GM21528 (cell line): ENCODE results near the gene PAFAH1B2.
"Not testable (repeated sequence)": the region's sequence is repeated elsewhere in the genome, so short reads cannot be mapped to it uniquely, and the experiment has no call there.

Source experiments
- ATAC-seq: cut with Tn5 transposase; IDR thresholded peaks from one replicate; pipeline ENCODE4 v1.9.1; 2021; ENCODE audit warnings: mild to moderate bottlenecking, moderate library complexity; ENCODE audit not compliant: unreplicated experiment, low FRiP score

PAFAH1B2 gene

DNA sequence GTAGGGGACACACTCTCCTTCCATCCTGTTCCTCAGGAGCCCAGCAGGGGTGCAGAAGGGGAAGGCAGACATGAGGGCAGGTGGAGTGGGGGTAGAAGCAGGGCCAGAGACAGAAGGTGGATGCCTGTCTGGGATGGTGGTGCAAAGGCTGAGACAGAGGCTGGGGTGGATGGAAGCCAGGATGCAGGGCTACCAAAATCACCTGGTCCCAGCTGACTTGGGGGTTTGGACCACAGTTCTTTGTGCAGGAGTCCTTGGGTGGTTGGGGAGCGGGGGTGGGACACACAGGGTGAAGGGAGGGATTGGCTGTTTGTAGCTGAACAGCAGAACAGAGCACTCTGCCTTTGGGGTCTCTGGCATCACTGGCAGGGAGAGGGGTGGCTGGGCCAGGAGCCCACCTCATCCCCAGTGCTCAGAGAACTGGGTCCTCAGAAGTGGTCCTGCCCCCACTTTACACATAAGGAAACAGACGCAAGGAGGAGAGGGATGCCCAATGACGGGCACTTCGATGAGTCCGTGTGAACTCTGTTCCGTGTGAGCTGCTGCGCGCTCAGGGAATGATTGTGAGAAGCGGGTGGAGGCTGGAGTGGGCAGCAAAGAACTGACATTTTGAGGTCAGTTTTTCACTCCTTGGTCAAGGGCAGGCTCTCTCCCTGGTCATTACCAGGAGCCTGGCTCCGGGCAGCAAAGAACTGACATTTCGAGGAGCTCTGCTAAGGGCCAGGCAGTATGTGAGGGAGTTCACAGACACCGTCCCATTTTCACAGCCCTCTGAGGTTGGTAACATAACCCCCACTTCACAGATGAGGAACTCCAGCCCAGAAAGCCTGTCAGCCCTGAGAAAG, 56.9 kb downstream of the PAFAH1B2 start:
- ATAC-seq: no peak

GRCh38 chr11:117201658-117202305, 57.7 kb downstream of the PAFAH1B2 start:
- ATAC-seq: no peak

DNA sequence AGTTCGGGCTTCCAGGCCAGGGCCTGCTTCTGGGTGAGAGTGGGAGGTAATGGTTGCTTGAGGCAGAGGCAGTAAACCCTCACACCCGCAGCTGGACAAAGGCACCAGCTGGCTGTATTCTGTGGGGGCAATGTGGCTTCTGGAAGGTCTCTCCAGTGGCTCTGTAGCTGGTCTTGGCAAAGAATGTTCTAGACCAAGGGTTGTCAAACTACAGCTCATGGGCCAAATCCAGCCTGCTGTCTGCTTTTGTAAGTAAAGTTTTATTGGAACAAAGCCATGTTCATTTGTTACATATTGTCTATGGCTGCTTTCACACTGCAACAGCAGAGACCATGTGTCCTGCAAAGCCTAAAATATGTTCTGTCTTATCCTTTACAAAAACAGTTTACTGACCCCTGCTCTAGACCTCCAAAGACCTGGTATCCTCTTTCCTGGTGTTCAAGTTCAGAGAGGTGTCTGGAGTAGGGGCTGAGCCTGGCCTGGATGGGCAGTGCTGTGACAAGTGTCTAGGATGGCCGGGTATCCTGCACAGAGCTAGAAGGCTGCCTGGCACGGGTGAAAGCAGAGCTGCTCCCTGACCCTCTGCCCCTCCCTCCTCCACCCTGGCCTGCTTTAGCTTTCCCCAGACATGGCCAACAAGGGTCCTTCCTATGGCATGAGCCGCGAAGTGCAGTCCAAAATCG, 58.4 kb downstream of the PAFAH1B2 start:
- ATAC-seq: no peak

- no peak for ATAC-seq
These were observed 59.0 kb downstream of the PAFAH1B2 start for GRCh38 chr11:117203069-117203407.

DNA sequence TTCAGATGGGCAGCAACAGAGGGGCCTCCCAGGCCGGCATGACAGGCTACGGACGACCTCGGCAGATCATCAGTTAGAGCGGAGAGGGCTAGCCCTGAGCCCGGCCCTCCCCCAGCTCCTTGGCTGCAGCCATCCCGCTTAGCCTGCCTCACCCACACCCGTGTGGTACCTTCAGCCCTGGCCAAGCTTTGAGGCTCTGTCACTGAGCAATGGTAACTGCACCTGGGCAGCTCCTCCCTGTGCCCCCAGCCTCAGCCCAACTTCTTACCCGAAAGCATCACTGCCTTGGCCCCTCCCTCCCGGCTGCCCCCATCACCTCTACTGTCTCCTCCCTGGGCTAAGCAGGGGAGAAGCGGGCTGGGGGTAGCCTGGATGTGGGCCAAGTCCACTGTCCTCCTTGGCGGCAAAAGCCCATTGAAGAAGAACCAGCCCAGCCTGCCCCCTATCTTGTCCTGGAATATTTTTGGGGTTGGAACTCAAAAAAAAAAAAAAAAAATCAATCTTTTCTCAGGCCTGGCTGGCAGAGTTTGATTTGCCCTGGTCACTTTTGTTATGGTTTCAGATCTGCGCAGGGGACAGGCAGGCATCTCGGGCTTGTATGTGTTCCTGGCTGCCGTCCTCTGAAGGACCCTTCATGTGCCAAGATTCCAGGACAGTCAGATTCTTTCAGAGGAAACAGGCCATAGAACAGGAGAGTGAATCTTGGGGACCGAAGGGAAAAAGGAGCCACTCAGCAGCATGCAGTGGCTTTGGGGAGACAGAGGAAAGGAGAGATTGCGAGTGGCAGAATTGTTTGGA, 60.4 kb downstream of the PAFAH1B2 start:
- no peak for ATAC-seq

- no peak for ATAC-seq
These were observed 61.2 kb downstream of the PAFAH1B2 start for GRCh38 chr11:117205211-117205818.

DNA sequence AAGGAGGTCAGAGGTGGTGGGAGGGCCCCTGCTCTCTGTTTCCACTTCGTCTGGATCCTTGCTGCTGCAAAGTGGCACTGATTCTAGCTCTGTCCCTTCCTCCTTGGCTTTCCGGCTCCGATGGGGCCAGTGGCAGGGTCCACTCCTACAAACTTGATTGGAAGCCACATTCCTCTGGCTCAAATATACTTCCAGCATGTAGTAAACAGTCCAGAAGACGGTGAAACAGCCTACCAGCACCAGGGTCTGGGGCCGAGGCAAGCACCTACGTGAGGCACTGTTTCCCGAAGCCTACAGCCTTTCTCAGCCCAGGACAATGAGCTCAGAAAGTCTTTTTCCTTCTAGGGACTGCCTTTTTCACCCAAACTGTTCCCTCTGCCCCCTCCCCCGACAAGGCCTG, 62.0 kb downstream of the PAFAH1B2 start:
- not testable (repeated sequence) for ATAC-seq

- not testable (repeated sequence) for ATAC-seq
These were observed 62.8 kb downstream of the PAFAH1B2 start for GRCh38 chr11:117206859-117207258.

DNA sequence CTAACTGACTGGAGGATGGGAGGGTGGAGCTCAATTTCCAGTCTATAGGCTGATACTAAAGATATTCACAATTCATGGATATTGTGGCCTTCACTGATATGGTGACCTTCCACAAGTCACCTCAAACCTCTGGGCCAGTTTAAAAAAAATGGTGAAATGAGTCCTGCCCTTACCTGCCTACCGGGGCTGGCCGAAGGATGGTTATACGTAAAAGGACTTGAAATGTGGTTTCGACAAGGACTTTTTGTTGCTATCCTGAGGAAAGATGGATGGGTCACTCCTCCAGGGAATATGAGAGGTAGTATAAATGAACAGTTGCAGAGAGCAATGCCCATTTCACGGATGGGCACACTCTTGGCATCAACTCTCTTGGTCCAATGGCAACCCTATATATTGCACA, 63.4 kb downstream of the PAFAH1B2 start:
- ATAC-seq: not testable (repeated sequence)

DNA sequence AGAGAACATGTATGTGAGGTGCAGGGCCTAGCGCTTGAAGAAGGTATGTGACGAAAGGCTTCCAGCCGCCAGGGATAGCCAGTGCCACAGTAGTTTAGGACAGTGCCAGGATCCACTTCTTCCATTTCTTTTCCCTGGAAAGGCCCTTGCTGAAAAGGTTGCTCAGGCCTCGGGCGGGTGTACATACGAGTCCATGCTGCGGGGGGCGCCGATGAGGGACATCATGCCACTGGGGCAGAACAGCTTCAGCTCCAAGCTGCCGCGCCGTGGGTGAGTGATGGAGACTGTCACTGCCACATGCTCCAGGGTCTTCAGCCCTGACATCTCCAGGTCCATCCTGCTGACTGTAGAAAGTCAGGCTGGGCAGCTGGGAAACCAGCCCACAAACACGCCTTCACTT, 64.6 kb downstream of the PAFAH1B2 start:
- not testable (repeated sequence) for ATAC-seq

DNA sequence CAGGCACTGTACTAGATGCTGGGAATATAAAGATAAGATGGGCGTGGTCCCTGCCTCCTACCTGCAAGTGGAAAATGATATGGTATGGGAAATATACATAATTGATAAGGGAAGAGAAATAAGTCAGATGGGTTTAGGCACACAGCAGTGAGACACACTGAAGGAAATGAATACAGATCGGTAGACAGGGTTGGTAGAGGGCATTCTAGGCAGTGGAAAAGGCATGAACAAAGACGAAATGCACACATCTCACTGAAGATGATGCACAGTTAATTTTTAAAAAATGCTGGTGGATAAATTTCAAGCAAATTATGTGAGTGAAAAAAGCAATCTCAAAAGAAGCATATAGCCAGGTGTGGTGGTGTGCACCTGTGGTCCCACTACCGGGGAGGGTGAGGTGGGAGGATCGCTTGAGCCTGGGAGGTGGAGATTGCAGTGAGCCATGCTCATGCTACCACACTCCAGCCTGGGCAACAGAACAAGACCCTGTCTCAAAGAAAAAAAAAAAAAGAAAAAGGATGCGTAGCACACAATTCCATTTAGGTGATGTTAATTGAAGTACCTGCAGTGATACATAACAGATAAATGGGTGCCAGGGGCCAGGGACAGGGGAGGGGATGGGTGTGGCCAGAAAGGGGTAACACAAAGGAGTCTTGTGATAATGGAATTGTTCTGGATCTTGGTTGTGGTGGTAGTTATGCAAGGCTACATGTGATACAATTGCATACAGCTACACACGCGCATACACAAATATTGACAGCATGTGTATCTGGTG, 65.5 kb downstream of the PAFAH1B2 start:
- ATAC-seq: not testable (repeated sequence)

DNA sequence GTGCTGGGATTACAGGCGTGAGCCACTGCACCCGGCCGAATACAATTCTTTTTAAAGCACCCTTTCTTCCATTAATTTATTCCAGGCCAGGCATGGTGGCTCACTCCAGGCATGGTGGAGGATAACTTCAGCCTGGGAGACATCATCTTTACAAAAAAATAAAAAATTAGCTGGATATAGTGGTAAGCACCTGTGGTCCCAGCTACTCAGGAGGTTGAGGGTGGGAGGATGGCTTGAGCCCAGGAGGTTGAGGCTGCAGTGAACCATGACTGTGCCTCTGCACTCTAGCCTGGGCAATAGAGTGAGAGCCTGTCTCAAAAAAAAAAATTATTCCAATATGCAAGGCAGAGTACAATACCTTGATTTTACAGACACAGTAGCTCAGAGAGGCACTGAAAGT, 66.5 kb downstream of the PAFAH1B2 start:
- ATAC-seq: no peak

GRCh38 chr11:117212697-117213355, 68.7 kb downstream of the PAFAH1B2 start:
- ATAC-seq: no peak

GRCh38 chr11:117214404-117215110, 70.5 kb downstream of the PAFAH1B2 start:
- ATAC-seq: no peak

DNA sequence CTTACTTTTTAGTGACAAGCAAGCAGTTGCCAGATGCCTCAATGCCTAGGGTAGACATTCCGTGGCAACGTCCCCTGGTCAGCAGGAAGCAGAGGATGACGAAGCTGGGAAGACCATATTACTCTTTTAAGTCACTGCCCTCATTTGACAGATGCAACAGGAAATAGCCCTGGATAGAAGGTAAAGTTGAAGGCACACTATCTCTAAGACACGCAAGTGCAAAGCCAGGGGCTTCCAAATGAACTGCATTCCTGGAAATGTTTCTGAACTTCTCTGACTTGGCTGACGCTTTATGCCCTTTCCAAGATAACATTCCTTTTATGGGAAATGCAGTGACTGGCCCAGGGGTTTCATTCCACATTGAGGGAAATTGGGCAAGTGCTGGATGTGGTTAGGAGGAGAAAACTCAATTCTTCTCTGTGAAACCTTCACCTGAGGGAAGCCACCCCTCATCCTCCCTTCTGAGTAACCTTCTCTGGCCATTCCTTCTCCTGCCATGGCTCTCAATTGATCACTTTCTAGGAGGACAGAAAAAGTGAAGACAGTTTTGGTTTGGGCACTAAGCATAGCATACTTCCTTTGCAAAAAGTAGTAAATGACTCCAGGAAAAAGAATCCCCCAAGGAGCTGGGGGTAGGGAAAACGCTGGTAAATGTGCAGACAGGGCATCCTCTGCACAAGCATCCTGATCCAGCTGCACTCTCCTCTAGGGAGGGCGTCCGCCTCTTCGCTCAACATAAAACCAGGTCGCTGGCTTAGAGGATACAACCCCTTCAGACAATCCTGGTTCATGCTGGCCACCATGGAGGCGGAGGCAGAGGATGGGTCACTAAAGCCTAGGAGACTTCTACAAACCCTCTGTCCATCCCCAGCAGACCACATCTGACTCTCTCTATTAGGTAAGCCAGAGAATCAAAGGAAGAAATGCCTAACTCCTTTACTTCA, 73.3 kb downstream of the PAFAH1B2 start:
- no peak for ATAC-seq

DNA sequence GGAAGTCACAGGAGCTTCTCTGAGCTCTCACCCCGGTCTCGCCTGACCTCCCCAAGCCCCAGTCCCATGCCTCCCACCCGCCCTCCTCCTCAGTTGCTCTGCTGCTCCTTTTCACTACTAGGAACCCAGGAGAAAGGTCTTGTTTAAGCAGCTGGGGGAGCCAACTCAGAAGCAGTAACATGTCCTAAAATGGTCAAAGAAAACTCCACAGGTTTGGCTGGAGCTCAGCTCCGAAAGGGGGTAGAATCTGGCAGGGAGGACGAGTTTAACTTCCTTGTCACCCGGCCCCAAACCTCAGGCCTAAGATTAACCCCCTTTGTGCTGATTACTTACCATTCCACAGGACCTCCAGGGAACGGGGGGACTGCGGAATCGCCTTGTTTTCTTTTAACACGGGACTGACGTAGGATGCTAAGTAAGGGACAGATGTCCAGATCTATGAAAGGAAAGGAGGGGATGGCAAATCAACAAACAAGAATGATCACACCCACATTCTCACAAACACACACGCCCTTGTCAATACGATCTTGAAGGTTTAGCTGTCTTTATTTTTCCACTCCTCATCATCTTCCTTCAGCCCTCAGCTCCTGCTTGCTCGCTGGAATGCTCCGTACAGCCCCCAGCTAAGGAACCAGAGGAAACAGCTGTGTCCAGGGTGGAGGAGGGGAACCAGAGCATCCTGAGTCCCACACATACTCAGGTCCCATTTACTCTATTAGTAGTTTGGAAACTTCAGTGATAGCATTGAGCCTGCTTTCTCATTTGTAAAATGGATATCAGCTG, 74.2 kb downstream of the PAFAH1B2 start:
- no peak for ATAC-seq

DNA sequence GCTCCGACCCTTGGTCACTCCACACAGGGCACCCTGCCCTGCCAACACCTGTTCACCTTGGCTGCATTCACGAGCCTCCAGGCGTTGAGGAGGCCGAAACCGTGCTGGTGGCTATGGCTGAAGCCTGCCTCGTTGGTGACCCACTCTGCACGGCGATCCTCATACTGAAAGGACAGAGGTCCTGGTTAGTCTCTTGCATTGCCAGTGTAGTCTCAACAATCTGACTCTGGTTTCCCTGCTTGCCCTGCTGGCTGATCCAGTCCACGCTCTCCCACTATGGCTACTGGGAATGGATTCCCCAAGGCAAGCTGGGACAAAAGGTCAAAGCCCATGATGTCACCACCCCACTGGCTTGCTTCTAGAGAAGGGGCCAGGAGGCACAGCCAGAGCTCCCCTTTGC, 74.9 kb downstream of the PAFAH1B2 start:
- no peak for ATAC-seq
